ENCODE data around the gene LHX3. TPM values are rescaled to one million over a fixed set of nuclear protein-coding genes. Genes with fewer than 3 reads are reported as not detected.

LHX3 gene
- total and polyA plus RNA-seq, 2 of the 4 experiments (the other 2 are of a cell fraction), result not detected

- no peak overlapping the region for H3K23ac ChIP-seq (ENCODE audit: low read depth, low read length)
- no peak overlapping the region for H3K18ac ChIP-seq (ENCODE audit: low read depth, low read length)
- no peak overlapping the region for H2BK5ac ChIP-seq (ENCODE audit: low read depth, low read length, poor library complexity, severe bottlenecking)
- no peak overlapping the region for H2BK15ac ChIP-seq (ENCODE audit: low read depth, low read length)
- no peak overlapping the region for H2BK20ac ChIP-seq (ENCODE audit: low read depth, low read length)
- H3K56ac ChIP-seq (ENCODE audit: extremely low read depth, insufficient read depth, low read length), result no peak overlapping the region
- ChIA-PET POLR2A (ENCODE audit: unreplicated experiment) (no interaction called here), CTCF (no interaction called here)
- H3K4me3 ChIP-seq (ENCODE audit: insufficient read depth, low read depth, low read length), result no peak overlapping the region
- no peaks in the 10 kb centered on the region for H3K79me1 ChIP-seq (ENCODE audit: low read depth in 1 of 2, low read length in 2 of 2)
- H4K5ac ChIP-seq (ENCODE audit: low read depth, low read length), result no peak overlapping the region
- H2AK9ac ChIP-seq (replicated peaks; ENCODE audit: low read depth, low read length, poor library complexity), result no peak overlapping the region
- H3K4ac ChIP-seq (ENCODE audit: low read depth, low read length), result no peak overlapping the region
- no peaks in the 10 kb centered on the region for H4K20me1 ChIP-seq (ENCODE audit: insufficient read depth, low read length)
- no peaks in the 10 kb centered on the region for H3K4me1 ChIP-seq (ENCODE audit: control insufficient read depth, insufficient read depth, low read length)
- H2AFZ ChIP-seq (replicated peaks; ENCODE audit: low read length, poor library complexity), result no peak overlapping the region
- H4K8ac ChIP-seq (ENCODE audit: low read depth in 2 of 2, low read length in 2 of 2), result no peak overlapping the region
- dilution Hi-C loops (cut with HindIII; ENCODE audit: low sequenced_read_pairs, unreplicated experiment) (no loop called here), intact Hi-C loops (cut with micrococcal nuclease) (no loop called here), in situ Hi-C loops (cut with MboI; ENCODE audit: low sequenced_read_pairs) (no loop called here)
- H3K9me1 ChIP-seq (ENCODE audit: insufficient read depth, low read length), result no peaks in the 10 kb centered on the region
- WGBS, 2 experiments (ENCODE audit: extremely low coverage in 2 of 2, insufficient read length in 1 of 2), result 67% methylated on average over 13 of the region's 14 CpGs; no CpG with 5 or more reads in 1 of the 2 experiments
- no peak overlapping the region for H2BK120ac ChIP-seq (ENCODE audit: low read depth, low read length)
- H2AK5ac ChIP-seq (ENCODE audit: low read depth, low read length), result no peak overlapping the region
- H3K4me2 ChIP-seq (ENCODE audit: low read depth, low read length), result no peak overlapping the region
- no peak for ATAC-seq (ENCODE audit: low read depth)
- no peak for DNase-seq
- 0 out of 2 replicates have a peak, but pooled peaks cover 3% of the 10 kb centered on the region for H3K9me3 ChIP-seq (ENCODE audit: control insufficient read depth, insufficient read depth, low read length)
- peaks cover 53% of the 10 kb centered on the region for H3K27me3 ChIP-seq (ENCODE audit: control insufficient read depth, insufficient read depth, low read length)
- no peak overlapping the region for H3K27ac ChIP-seq (ENCODE audit: insufficient read depth, low read length)
- no TSS peak for BruUV-seq (replicated peaks)
- TF ChIP-seq CEBPB (IDR thresholded peaks at IDR 0.05; ENCODE audit: low read depth, low read length) (no peak), MAZ (IDR thresholded peaks at IDR 0.05; ENCODE audit: borderline replicate concordance, low read depth, low read length) (no peak), RCOR1 (IDR thresholded peaks at IDR 0.05; ENCODE audit: insufficient replicate concordance, low read length) (no peak), RFX5 (IDR thresholded peaks at IDR 0.05; ENCODE audit: low read depth, low read length) (no peak), SMC3 (IDR thresholded peaks at IDR 0.05; ENCODE audit: low read depth, low read length) (no peak), BHLHE40 (IDR thresholded peaks at IDR 0.05; ENCODE audit: low read depth, low read length) (no peak), RAD21 (IDR thresholded peaks at IDR 0.05; ENCODE audit: low read length) (no peak), MXI1 (IDR thresholded peaks at IDR 0.05; ENCODE audit: borderline replicate concordance, low read depth, low read length) (no peak), POLR2A (IDR thresholded peaks at IDR 0.05; ENCODE audit: low read depth, low read length) (no peak), ELK1 (IDR thresholded peaks at IDR 0.05; ENCODE audit: borderline replicate concordance, low read depth, low read length) (no peak), USF2 (IDR thresholded peaks at IDR 0.05; ENCODE audit: low read depth, low read length) (no peak)
- no peak overlapping the region for H3K14ac ChIP-seq (replicated peaks; ENCODE audit: low read depth, low read length)
- no peak overlapping the region for H3K9ac ChIP-seq (ENCODE audit: low read depth, low read length)
- H4K91ac ChIP-seq (ENCODE audit: insufficient read depth, low read depth, low read length), result no peak overlapping the region
- H3K36me3 ChIP-seq (ENCODE audit: control insufficient read depth, insufficient read depth, low read length), result no peaks in the 10 kb centered on the region
These were observed 50.0 kb downstream of the LHX3 start for GRCh38 chr9:136154943-136155342.

Data from IMR-90 (cell line).